ENCODE data around the gene TIMM10B. TPM values are rescaled to one million over a fixed set of nuclear protein-coding genes. Genes with fewer than 3 reads are reported as not detected.

The TIMM10B gene
- total RNA-seq, 1 donor from 2014 or later, result 27.4 TPM

GRCh38 chr11:6526411-6527135 lies 45.3 kb downstream of the TIMM10B start:
- DNase-seq (ENCODE audit: low spot score), result no peak
- H3K27me3 Mint-ChIP-seq (ENCODE audit: low read depth), result no peaks in the 10 kb centered on the region
- H3K36me3 Mint-ChIP-seq (ENCODE audit: low read depth), result peaks cover 6% of the 10 kb centered on the region
- H3K9me3 Mint-ChIP-seq (ENCODE audit: low read depth), result no peaks in the 10 kb centered on the region
- peaks cover 5% of the 10 kb centered on the region for H3K4me1 Mint-ChIP-seq (ENCODE audit: low read depth)
- TF ChIP-seq CTCF (IDR thresholded peaks at IDR 0.05), result no peak
- H3K4me3 Mint-ChIP-seq (ENCODE audit: unreplicated experiment), result no peak overlapping the region
- no peak overlapping the region for H3K27ac Mint-ChIP-seq (ENCODE audit: unreplicated experiment)

GRCh38 chr11:6529266-6529665 lies 48.0 kb downstream of the TIMM10B start:
- no peak for TF ChIP-seq CTCF (IDR thresholded peaks at IDR 0.05)
- no peak overlapping the region for H3K27ac Mint-ChIP-seq (ENCODE audit: unreplicated experiment)

GRCh38 chr11:6530848-6531247 lies 49.5 kb downstream of the TIMM10B start:
- H3K27me3 Mint-ChIP-seq (ENCODE audit: low read depth), result no peaks in the 10 kb centered on the region
- no peak for DNase-seq (ENCODE audit: low spot score)
- H3K4me3 Mint-ChIP-seq (ENCODE audit: unreplicated experiment), result no peak overlapping the region

More at GRCh38 chr11:6529266-6529665, 48.0 kb downstream of the TIMM10B start:
- DNase-seq (ENCODE audit: low spot score), result no peak
- no peaks in the 10 kb centered on the region for H3K4me1 Mint-ChIP-seq (ENCODE audit: low read depth)
- no peaks in the 10 kb centered on the region for H3K27me3 Mint-ChIP-seq (ENCODE audit: low read depth)
- H3K9me3 Mint-ChIP-seq (ENCODE audit: low read depth), result no peaks in the 10 kb centered on the region
- H3K36me3 Mint-ChIP-seq (ENCODE audit: low read depth), result peaks cover 8% of the 10 kb centered on the region
- H3K4me3 Mint-ChIP-seq (ENCODE audit: unreplicated experiment), result no peak overlapping the region

GRCh38 chr11:6531267-6531752 lies 50.0 kb downstream of the TIMM10B start:
- Mint-ChIP-seq H3K9me3 (ENCODE audit: low read depth) (no peaks in the 10 kb centered on the region), H3K36me3 (ENCODE audit: low read depth) (peaks cover 4% of the 10 kb centered on the region), H3K27me3 (ENCODE audit: low read depth) (no peaks in the 10 kb centered on the region), H3K27ac (ENCODE audit: unreplicated experiment) (no peak overlapping the region), H3K4me3 (ENCODE audit: unreplicated experiment) (no peak overlapping the region), H3K4me1 (ENCODE audit: low read depth) (no peaks in the 10 kb centered on the region)
- TF ChIP-seq CTCF (IDR thresholded peaks at IDR 0.05), result peak; percentile 88
- DNase-seq (ENCODE audit: low spot score), result no peak

More at GRCh38 chr11:6530848-6531247, 49.5 kb downstream of the TIMM10B start:
- Mint-ChIP-seq H3K4me1 (ENCODE audit: low read depth) (no peaks in the 10 kb centered on the region), H3K36me3 (ENCODE audit: low read depth) (peaks cover 4% of the 10 kb centered on the region), H3K9me3 (ENCODE audit: low read depth) (no peaks in the 10 kb centered on the region), H3K27ac (ENCODE audit: unreplicated experiment) (no peak overlapping the region)
- no peak for TF ChIP-seq CTCF (IDR thresholded peaks at IDR 0.05)

Other genes with a start within 250 kb of the TIMM10B start
- 19.8 to 23.1 TPM (median 22.8 TPM) in 3 replicates for gene FHIP1B, start 246.9 kb upstream of the TIMM10B start, total RNA-seq
- gene CNGA4, start 242.4 kb upstream of the TIMM10B start, total RNA-seq, result 0.17 to 0.22 TPM in 2 of 3 replicates, not detected in the other
- gene CCKBR, start 221.7 kb upstream of the TIMM10B start, total RNA-seq, result not detected in 3 replicates
- 40.9 to 123 TPM (median 120 TPM) in 3 replicates for gene CAVIN3, start 161.0 kb upstream of the TIMM10B start, total RNA-seq
- 81.1 to 102 TPM (median 99.4 TPM) in 3 replicates for gene SMPD1, start 91.0 kb upstream of the TIMM10B start, total RNA-seq
- gene APBB1, start 62.4 kb upstream of the TIMM10B start, total RNA-seq, result 34.5 to 42.5 TPM (median 36.4 TPM) in 3 replicates
- 2.6 to 3.8 TPM (median 3.2 TPM) in 3 replicates for gene HPX, start 40.5 kb upstream of the TIMM10B start, total RNA-seq
- 27.2 to 36.9 TPM (median 27.6 TPM) in 3 replicates for gene TRIM3, start 7.6 kb upstream of the TIMM10B start, total RNA-seq
- 57.7 to 61.4 TPM (median 57.7 TPM) in 3 replicates for gene ARFIP2, start 170 bp upstream of the TIMM10B start, total RNA-seq
- 3.8 to 7.4 TPM (median 5.8 TPM) in 3 replicates for gene DNHD1, start 15.8 kb downstream of the TIMM10B start, total RNA-seq
- gene RRP8, start 122.1 kb downstream of the TIMM10B start, total RNA-seq, result 12.8 to 15.7 TPM (median 15.1 TPM) in 3 replicates
- 200 to 258 TPM (median 248 TPM) in 3 replicates for gene ILK, start 122.3 kb downstream of the TIMM10B start, total RNA-seq
- 80.9 to 124 TPM (median 82.8 TPM) in 3 replicates for gene TAF10, start 130.7 kb downstream of the TIMM10B start, total RNA-seq
- 89.2 to 103 TPM (median 101 TPM) in 3 replicates for gene TPP1, start 137.9 kb downstream of the TIMM10B start, total RNA-seq
- gene DCHS1, start 174.3 kb downstream of the TIMM10B start, total RNA-seq, result 33.1 to 34.6 TPM (median 33.4 TPM) in 3 replicates
- gene MRPL17, start 201.8 kb downstream of the TIMM10B start, total RNA-seq, result 45.5 to 79.0 TPM (median 48.6 TPM) in 3 replicates